ENCODE results near the gene TEN1.

The TEN1 gene

GRCh38 chr17:75983501-75984181, 4.6 kb downstream of the TEN1 start:
- no peaks in the 10 kb centered on the region for H3K9me3 ChIP-seq (ENCODE audit: insufficient read depth, low read length)
- no peaks in the 10 kb centered on the region for H3K36me3 ChIP-seq (replicated peaks; ENCODE audit: low read depth, low read length)
- peak overlapping the region; percentile 31 for H3K4me2 ChIP-seq (ENCODE audit: low read length)
- H3K27me3 ChIP-seq (ENCODE audit: low read depth, low read length) = no peaks in the 10 kb centered on the region
- no peak overlapping the region for H3K9ac ChIP-seq (ENCODE audit: low read length)
- TF ChIP-seq EZH2phosphoT487 (IDR thresholded peaks at IDR 0.05; ENCODE audit: low read depth) (no peak), CTCF (IDR thresholded peaks at IDR 0.05; ENCODE audit: low read depth, low read length) (no peak)
- peaks cover 13% of the 10 kb centered on the region for H3K4me1 ChIP-seq (ENCODE audit: low read length)
- no peak overlapping the region for H2AFZ ChIP-seq (ENCODE audit: low read depth, low read length)
- H3K79me2 ChIP-seq (ENCODE audit: low read length) = peaks cover 9% of the 10 kb centered on the region
- no peaks in the 10 kb centered on the region for H4K20me1 ChIP-seq (ENCODE audit: insufficient read depth, low read length)
- H3K27ac ChIP-seq (ENCODE audit: low read length) = no peak overlapping the region
- no peak overlapping the region for H3K4me3 ChIP-seq (ENCODE audit: low read length)

GRCh38 chr17:75985986-75986385, 6.9 kb downstream of the TEN1 start:
- Histone ChIP-seq H3K36me3 (replicated peaks; ENCODE audit: low read depth, low read length) (no peaks in the 10 kb centered on the region), H3K4me1 (ENCODE audit: low read length) (peaks cover 6% of the 10 kb centered on the region), H3K27me3 (ENCODE audit: low read depth, low read length) (no peaks in the 10 kb centered on the region), H3K27ac (ENCODE audit: low read length) (no peak overlapping the region), H3K4me2 (ENCODE audit: low read length) (no peak overlapping the region), H3K79me2 (ENCODE audit: low read length) (no peaks in the 10 kb centered on the region), H2AFZ (ENCODE audit: low read depth, low read length) (no peak overlapping the region), H4K20me1 (ENCODE audit: insufficient read depth, low read length) (no peaks in the 10 kb centered on the region), H3K9ac (ENCODE audit: low read length) (no peak overlapping the region), H3K4me3 (ENCODE audit: low read length) (no peak overlapping the region), H3K9me3 (ENCODE audit: insufficient read depth, low read length) (no peaks in the 10 kb centered on the region)
- TF ChIP-seq EZH2phosphoT487 (IDR thresholded peaks at IDR 0.05; ENCODE audit: low read depth) (no peak), CTCF (IDR thresholded peaks at IDR 0.05; ENCODE audit: low read depth, low read length) (no peak)

GRCh38 chr17:75987041-75987440, 8.0 kb downstream of the TEN1 start:
- H3K4me3 ChIP-seq (ENCODE audit: low read length) = no peak overlapping the region
- no peak overlapping the region for H2AFZ ChIP-seq (ENCODE audit: low read depth, low read length)
- H3K36me3 ChIP-seq (replicated peaks; ENCODE audit: low read depth, low read length) = no peaks in the 10 kb centered on the region
- no peak overlapping the region for H3K9ac ChIP-seq (ENCODE audit: low read length)
- no peak for TF ChIP-seq CTCF (IDR thresholded peaks at IDR 0.05; ENCODE audit: low read depth, low read length)
- no peak for TF ChIP-seq EZH2phosphoT487 (IDR thresholded peaks at IDR 0.05; ENCODE audit: low read depth)
- H4K20me1 ChIP-seq (ENCODE audit: insufficient read depth, low read length) = no peaks in the 10 kb centered on the region
- no peaks in the 10 kb centered on the region for H3K79me2 ChIP-seq (ENCODE audit: low read length)
- peaks cover 15% of the 10 kb centered on the region for H3K4me1 ChIP-seq (ENCODE audit: low read length)
- H3K27me3 ChIP-seq (ENCODE audit: low read depth, low read length) = no peaks in the 10 kb centered on the region
- no peaks in the 10 kb centered on the region for H3K9me3 ChIP-seq (ENCODE audit: insufficient read depth, low read length)
- H3K27ac ChIP-seq (ENCODE audit: low read length) = no peak overlapping the region
- no peak overlapping the region for H3K4me2 ChIP-seq (ENCODE audit: low read length)

- H3K79me2 ChIP-seq (ENCODE audit: low read length) = no peaks in the 10 kb centered on the region
- peaks cover 13% of the 10 kb centered on the region for H3K4me1 ChIP-seq (ENCODE audit: low read length)
- H3K36me3 ChIP-seq (replicated peaks; ENCODE audit: low read depth, low read length) = peaks cover 6% of the 10 kb centered on the region
- H2AFZ ChIP-seq (ENCODE audit: low read depth, low read length) = no peak overlapping the region
- H3K4me2 ChIP-seq (ENCODE audit: low read length) = peak overlapping the region; percentile 42
- H3K27me3 ChIP-seq (ENCODE audit: low read depth, low read length) = no peaks in the 10 kb centered on the region
- H3K9me3 ChIP-seq (ENCODE audit: insufficient read depth, low read length) = no peaks in the 10 kb centered on the region
- H3K9ac ChIP-seq (ENCODE audit: low read length) = no peak overlapping the region
- H3K4me3 ChIP-seq (ENCODE audit: low read length) = no peak overlapping the region
- no peaks in the 10 kb centered on the region for H4K20me1 ChIP-seq (ENCODE audit: insufficient read depth, low read length)
- TF ChIP-seq CTCF (IDR thresholded peaks at IDR 0.05; ENCODE audit: low read depth, low read length) (no peak), EZH2phosphoT487 (IDR thresholded peaks at IDR 0.05; ENCODE audit: low read depth) (no peak)
- no peak overlapping the region for H3K27ac ChIP-seq (ENCODE audit: low read length)
Measured at GRCh38 chr17:75991396-75991795, 12.4 kb downstream of the TEN1 start.
